Stimulated activated naive B cell treated with anti-CD40 and anti-IgM and Interleukin-4, amounts not matched to agents 10 μg/mL and 1 μg/mL and 100 μg/mL, for 72 hours (primary cell): Measurements from ENCODE around the gene WT1.

ENCODE experiments used
- ATAC-seq, 2 donors: fragments of 150-1000 bp; cut with Tn5 transposase; replicated peaks; 2 replicates each; pipeline ENCODE4 v1.10.0; 2021; ENCODE audit warnings: moderate library complexity in 1 of 2
- DNase-seq: peaks from one replicate; pipeline ENCODE4 v3.0.0; 2021
- H3K27ac Mint-ChIP-seq: one replicate; pipeline ENCODE4 v1.8.0; 2022; ENCODE audit warnings: mild to moderate bottlenecking, mixed read lengths
- H3K27me3 Mint-ChIP-seq, 2 donors: one replicate each; pipeline ENCODE4 v1.8.0; 2022; ENCODE audit warnings: mixed read lengths in 2 of 2
- H3K36me3 Mint-ChIP-seq, 2 donors: one replicate each; pipeline ENCODE4 v1.8.0; 2022; ENCODE audit warnings: mixed read lengths in 2 of 2, mild to moderate bottlenecking in 1 of 2
- H3K4me1 Mint-ChIP-seq, 2 donors: one replicate each; pipeline ENCODE4 v1.8.0; 2022; ENCODE audit warnings: mixed read lengths in 2 of 2, mild to moderate bottlenecking in 1 of 2
- H3K4me3 Mint-ChIP-seq, 2 donors: one replicate each; pipeline ENCODE4 v1.8.0; 2022; ENCODE audit warnings: mild to moderate bottlenecking in 2 of 2, mixed read lengths in 2 of 2, moderate library complexity in 1 of 2
- H3K9me3 Mint-ChIP-seq, 2 donors: one replicate each; pipeline ENCODE4 v1.8.0; 2022; ENCODE audit warnings: mixed read lengths in 2 of 2, mild to moderate bottlenecking in 1 of 2

The WT1 gene

DNA sequence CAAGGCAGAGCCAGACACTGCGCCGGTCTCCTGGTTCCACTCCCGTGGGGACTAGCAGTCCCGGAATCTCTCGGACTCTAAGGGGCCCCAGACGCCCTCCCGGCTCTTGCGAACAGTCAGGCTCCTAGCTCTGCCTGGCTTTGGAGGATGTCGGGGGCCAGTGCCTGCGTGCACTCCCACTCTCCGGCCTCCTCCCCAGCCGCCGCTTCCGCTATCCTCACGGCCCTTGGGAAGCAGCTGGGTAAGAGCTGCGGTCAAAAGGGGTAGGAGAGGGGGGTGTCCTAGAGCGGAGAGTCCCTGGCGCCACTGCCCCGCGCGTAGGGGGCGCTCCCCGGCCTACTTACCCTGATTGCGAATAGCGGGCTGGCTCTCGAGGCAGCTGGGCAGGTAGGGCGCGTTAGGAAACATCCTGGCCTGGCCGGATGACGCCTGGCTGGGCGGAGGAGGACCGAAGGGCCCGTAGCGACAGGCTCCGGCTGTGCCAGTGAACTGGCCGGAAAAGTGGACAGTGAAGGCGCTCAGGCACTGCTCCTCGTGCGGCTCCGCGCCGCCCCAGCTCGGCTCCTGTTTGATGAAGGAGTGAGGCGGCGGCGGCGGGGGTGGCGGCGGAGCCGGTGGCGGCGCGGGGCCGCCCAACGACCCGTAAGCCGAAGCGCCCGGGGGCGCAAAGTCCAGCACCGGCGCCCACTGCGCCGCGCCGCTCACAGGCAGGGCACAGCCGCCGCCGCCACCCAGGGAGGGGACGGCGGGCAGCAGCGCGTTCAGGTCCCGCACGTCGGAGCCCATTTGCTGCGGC lies 785 bp downstream of the WT1 start:
- no peaks in the 10 kb centered on the region for H3K9me3 Mint-ChIP-seq
- H3K4me3 Mint-ChIP-seq = peak overlapping the region; percentile 66 to 69
- DNase-seq = no peak
- no peak for ATAC-seq
- H3K4me1 Mint-ChIP-seq = peaks cover 19 to 58% of the 10 kb centered on the region in 2 donors
- peaks cover 76 to 91% of the 10 kb centered on the region in 2 donors for H3K27me3 Mint-ChIP-seq
- peak overlapping the region; percentile 92 for H3K27ac Mint-ChIP-seq
- H3K36me3 Mint-ChIP-seq = peaks cover 0 to 4% of the 10 kb centered on the region in 2 donors

- H3K27ac Mint-ChIP-seq = peak overlapping the region; percentile 92
- H3K27me3 Mint-ChIP-seq = peaks cover 79 to 92% of the 10 kb centered on the region in 2 donors
- H3K36me3 Mint-ChIP-seq = peaks cover 0 to 4% of the 10 kb centered on the region in 2 donors
- no peak overlapping the region for H3K4me3 Mint-ChIP-seq
- DNase-seq (no peak), ATAC-seq (no peak)
- H3K9me3 Mint-ChIP-seq = no peaks in the 10 kb centered on the region
- peaks cover 17 to 56% of the 10 kb centered on the region in 2 donors for H3K4me1 Mint-ChIP-seq
These were observed 1.4 kb downstream of the WT1 start for GRCh38 chr11:32433914-32434355.

GRCh38 chr11:32433101-32433913 lies 2.0 kb downstream of the WT1 start:
- H3K27ac Mint-ChIP-seq = peak overlapping the region; percentile 92
- peaks cover 81 to 94% of the 10 kb centered on the region in 2 donors for H3K27me3 Mint-ChIP-seq
- H3K4me1 Mint-ChIP-seq = peaks cover 17 to 61% of the 10 kb centered on the region in 2 donors

DNA sequence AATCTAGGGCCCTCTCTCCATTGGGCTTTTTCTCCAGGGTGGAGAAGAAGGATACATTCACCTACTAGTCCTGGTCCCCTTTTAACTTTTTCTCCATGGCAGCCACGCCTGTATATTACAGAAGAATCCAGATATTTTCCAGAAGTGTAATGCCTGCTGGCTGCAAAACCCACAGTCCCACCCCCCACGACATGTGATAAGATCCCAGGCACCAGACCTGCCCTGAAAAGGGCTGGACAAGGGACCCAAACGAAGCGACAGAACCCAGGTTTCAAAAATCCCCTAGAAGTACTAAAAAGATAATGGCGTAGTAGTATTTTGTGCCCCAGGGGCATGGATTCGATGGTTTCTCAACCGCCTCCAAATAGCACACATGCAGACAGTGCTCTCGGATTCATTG lies 2.8 kb downstream of the WT1 start:
- H3K27me3 Mint-ChIP-seq = peaks cover 81 to 94% of the 10 kb centered on the region in 2 donors
- ATAC-seq (no peak), DNase-seq (no peak)
- H3K4me3 Mint-ChIP-seq = no peak overlapping the region
- H3K4me1 Mint-ChIP-seq = peaks cover 19 to 61% of the 10 kb centered on the region in 2 donors
- peaks cover 0 to 4% of the 10 kb centered on the region in 2 donors for H3K36me3 Mint-ChIP-seq
- H3K27ac Mint-ChIP-seq = peak overlapping the region; percentile 37
- no peaks in the 10 kb centered on the region for H3K9me3 Mint-ChIP-seq

More at GRCh38 chr11:32433101-32433913, 2.0 kb downstream of the WT1 start:
- no peak for ATAC-seq
- H3K4me3 Mint-ChIP-seq = peak overlapping the region in 1 of 2 donors; percentile 28
- H3K9me3 Mint-ChIP-seq = no peaks in the 10 kb centered on the region
- H3K36me3 Mint-ChIP-seq = peaks cover 0 to 4% of the 10 kb centered on the region in 2 donors
- DNase-seq = no peak

GRCh38 chr11:32430568-32431381 lies 4.6 kb downstream of the WT1 start:
- peaks cover 0 to 4% of the 10 kb centered on the region in 2 donors for H3K36me3 Mint-ChIP-seq
- DNase-seq (no peak), ATAC-seq (peak in 1 of 2 donors; percentile 14)
- H3K9me3 Mint-ChIP-seq = no peaks in the 10 kb centered on the region
- H3K4me3 Mint-ChIP-seq = no peak overlapping the region
- H3K4me1 Mint-ChIP-seq = peaks cover 20 to 59% of the 10 kb centered on the region in 2 donors
- peaks cover 86 to 95% of the 10 kb centered on the region in 2 donors for H3K27me3 Mint-ChIP-seq
- peak overlapping the region; percentile 51 for H3K27ac Mint-ChIP-seq

DNA sequence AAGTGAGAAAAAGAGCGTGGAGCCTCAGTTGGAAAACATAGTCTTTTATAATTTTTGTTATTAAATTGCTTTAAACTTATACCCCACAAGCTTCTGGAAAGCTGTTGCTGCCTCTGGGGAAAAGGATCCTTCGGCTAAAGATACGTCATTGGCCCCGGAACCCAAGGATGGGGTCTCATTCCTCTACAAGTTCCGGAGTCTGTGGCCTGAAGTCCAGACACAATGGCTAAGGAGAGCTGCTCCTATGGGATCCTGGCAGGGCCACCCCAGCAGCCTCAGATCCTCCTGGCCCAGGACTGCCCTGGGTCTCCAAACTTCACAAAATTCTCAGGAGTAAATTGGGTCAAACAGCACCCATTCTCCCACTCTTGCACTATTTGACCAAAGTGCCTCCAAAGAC lies 5.9 kb downstream of the WT1 start:
- peaks cover 0 to 4% of the 10 kb centered on the region in 2 donors for H3K36me3 Mint-ChIP-seq
- H3K4me3 Mint-ChIP-seq = no peak overlapping the region
- DNase-seq (no peak), ATAC-seq (no peak)
- peaks cover 19 to 49% of the 10 kb centered on the region in 2 donors for H3K4me1 Mint-ChIP-seq
- peaks cover 91 to 100% of the 10 kb centered on the region in 2 donors for H3K27me3 Mint-ChIP-seq
- no peaks in the 10 kb centered on the region for H3K9me3 Mint-ChIP-seq
- no peak overlapping the region for H3K27ac Mint-ChIP-seq

DNA sequence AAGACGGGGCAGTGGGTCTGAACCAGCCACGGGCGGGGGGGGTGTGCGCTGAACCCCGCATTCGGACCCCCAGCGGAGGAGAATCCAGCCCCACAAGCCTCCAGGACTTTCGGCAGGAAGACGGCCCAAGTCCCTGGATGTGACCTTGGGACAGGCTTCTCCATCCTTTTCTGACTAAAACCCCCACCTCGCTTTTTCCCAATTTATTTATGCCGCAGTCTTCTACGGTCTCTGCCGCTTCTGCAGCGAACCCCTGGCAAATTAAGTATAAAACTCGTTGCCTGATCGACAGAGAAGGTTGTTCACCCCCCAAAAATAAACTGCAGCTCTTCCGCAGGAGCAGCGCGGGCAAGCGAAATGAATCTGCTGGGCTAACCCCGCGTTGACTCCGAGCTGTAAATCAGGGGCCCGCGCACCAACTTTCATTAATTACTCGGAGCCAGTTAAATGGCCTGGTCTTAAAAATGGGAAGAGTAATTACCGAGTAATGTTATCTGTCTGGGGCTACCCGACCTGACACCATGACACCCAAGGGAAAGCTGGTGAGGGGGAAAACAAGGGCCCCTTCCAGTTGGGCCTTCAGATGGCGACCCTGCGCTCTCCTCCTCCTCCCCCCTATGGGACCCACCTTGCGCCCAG lies 6.6 kb downstream of the WT1 start:
- no peaks in the 10 kb centered on the region for H3K9me3 Mint-ChIP-seq
- no peak overlapping the region for H3K4me3 Mint-ChIP-seq
- no peak for ATAC-seq
- H3K4me1 Mint-ChIP-seq = peaks cover 18 to 42% of the 10 kb centered on the region in 2 donors
- H3K27ac Mint-ChIP-seq = peak overlapping the region; percentile 42
- H3K36me3 Mint-ChIP-seq = peaks cover 0 to 4% of the 10 kb centered on the region in 2 donors
- H3K27me3 Mint-ChIP-seq = peaks cover 86 to 96% of the 10 kb centered on the region in 2 donors
- DNase-seq = no peak

DNA sequence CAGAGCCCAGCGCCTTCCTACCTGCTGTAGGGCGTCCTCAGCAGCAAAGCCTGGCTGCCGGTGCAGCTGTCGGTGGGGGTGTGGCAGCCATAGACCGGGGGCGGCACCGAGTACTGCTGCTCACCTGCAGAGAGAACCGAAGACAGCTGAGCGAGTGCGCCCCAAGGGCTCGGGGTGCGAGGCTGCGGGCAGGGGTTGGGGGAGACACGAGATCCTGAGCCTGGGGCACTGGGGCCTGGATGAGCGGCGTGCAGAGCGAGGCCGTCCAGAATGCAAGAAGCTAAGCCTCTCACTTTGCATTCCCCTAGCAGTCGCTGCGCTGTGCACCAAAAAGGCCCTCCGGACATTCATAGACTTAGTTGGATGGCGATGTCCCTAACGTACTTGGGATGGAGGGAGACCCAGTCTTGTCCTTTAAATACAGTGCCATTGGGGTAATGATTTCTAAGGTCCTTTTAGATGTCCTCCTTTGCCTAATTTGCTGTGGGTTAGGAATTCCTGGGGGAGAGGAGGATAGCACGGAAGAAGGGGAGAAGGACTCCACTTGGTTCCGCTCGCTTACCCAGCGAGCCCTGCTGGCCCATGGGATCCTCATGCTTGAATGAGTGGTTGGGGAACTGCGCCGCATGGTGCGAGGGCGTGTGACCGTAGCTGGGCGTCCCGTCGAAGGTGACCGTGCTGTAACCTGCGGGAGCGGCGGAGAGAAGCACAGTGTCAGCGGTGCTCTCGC lies 7.2 kb downstream of the WT1 start:
- Mint-ChIP-seq H3K4me3 (peak overlapping the region; percentile 19 to 48), H3K9me3 (no peaks in the 10 kb centered on the region), H3K27ac (peak overlapping the region; percentile 81), H3K27me3 (peaks cover 83 to 94% of the 10 kb centered on the region in 2 donors), H3K36me3 (peaks cover 0 to 4% of the 10 kb centered on the region in 2 donors), H3K4me1 (peaks cover 15 to 36% of the 10 kb centered on the region in 2 donors)
- ATAC-seq (no peak), DNase-seq (no peak)

DNA sequence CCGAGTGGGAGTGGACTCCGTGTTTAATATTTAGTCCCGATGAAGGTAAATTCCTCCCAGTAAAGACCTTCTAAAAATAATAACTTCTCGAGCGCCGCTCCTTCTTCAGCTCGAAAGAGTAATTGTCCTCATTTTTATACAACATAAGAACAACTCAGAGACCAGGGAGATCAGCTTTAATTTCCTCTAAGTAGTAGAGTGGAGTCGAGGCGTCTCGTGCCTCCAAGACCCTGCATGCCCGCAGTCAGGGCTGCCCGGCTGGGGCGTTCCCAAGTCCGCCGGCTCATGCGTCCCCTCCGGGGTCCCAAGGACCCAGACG lies 7.8 kb downstream of the WT1 start:
- Mint-ChIP-seq H3K27me3 (peaks cover 77 to 94% of the 10 kb centered on the region in 2 donors), H3K4me1 (peaks cover 14 to 31% of the 10 kb centered on the region in 2 donors), H3K36me3 (peaks cover 0 to 4% of the 10 kb centered on the region in 2 donors), H3K9me3 (no peaks in the 10 kb centered on the region), H3K27ac (peak overlapping the region; percentile 81), H3K4me3 (peak overlapping the region in 1 of 2 donors; percentile 19)
- ATAC-seq (no peak), DNase-seq (no peak)

DNA sequence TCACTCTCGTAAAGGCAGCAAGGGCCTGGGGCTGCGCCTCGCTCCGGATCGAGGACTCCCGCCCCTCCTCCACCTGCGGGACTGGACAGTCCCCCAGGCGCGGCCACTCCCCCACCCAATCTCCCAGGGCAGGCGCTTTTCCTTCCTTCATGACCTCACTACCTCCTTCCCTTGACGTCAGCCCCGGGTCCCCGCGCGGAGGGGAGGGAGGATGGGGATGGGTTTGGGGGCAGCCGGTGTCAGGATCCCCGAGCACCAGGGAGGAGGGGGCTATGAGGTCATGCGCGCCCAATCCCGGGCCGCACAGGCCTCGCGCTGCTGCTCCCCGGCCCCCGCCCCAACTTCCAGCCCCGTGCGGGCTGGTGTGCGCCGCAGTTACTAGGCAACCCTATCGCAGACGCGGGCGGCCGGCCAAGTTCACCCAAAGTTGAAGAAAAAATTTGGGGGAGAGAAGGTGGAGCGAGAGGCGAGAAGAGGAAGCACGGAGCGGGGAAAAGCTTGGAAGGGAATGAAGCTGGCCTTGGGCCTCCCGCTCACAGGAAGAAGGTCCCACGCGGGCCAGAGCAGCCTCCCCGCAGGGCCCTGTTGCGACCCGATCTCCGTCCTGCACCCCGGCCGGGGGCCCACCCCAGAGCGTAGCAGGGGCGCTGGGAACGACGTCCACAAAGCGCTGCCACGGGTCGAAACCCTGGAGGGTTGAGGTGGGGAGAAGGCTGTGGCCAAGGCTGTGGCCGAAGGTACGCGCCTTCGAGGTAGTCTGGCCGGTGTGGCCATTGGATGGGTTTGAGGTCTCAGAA lies 8.3 kb downstream of the WT1 start:
- DNase-seq (no peak), ATAC-seq (no peak)
- Mint-ChIP-seq H3K4me3 (peak overlapping the region in 1 of 2 donors; percentile 22), H3K27me3 (peaks cover 72 to 91% of the 10 kb centered on the region in 2 donors), H3K36me3 (peaks cover 0 to 4% of the 10 kb centered on the region in 2 donors), H3K9me3 (no peaks in the 10 kb centered on the region), H3K27ac (no peak overlapping the region), H3K4me1 (peaks cover 13 to 28% of the 10 kb centered on the region in 2 donors)

- H3K27me3 Mint-ChIP-seq = peaks cover 70 to 89% of the 10 kb centered on the region in 2 donors
- peak overlapping the region; percentile 51 for H3K27ac Mint-ChIP-seq
- no peaks in the 10 kb centered on the region for H3K9me3 Mint-ChIP-seq
- no peak for DNase-seq
- peak overlapping the region in 1 of 2 donors; percentile 39 for H3K4me3 Mint-ChIP-seq
- H3K36me3 Mint-ChIP-seq = no peaks in the 10 kb centered on the region
- no peak for ATAC-seq
- H3K4me1 Mint-ChIP-seq = peaks cover 13 to 33% of the 10 kb centered on the region in 2 donors
These were observed 9.1 kb downstream of the WT1 start for GRCh38 chr11:32426192-32426591.

GRCh38 chr11:32425761-32426160 lies 9.6 kb downstream of the WT1 start:
- DNase-seq = no peak
- Mint-ChIP-seq H3K4me1 (peaks cover 15 to 37% of the 10 kb centered on the region in 2 donors), H3K27me3 (peaks cover 71 to 86% of the 10 kb centered on the region in 2 donors), H3K36me3 (no peaks in the 10 kb centered on the region), H3K4me3 (no peak overlapping the region), H3K9me3 (no peaks in the 10 kb centered on the region), H3K27ac (no peak overlapping the region)
- ATAC-seq = no peak
